Measurements from ENCODE around the gene RAB11FIP3. TPM values are rescaled to one million over a fixed set of nuclear protein-coding genes. Genes with fewer than 3 reads are reported as not detected.

Gene RAB11FIP3
- total and polyA plus RNA-seq, 2 of the 13 experiments (the other 11 are each of a cell fraction or from before 2014, with no cell fraction given): 34.3 to 57.6 TPM

DNA sequence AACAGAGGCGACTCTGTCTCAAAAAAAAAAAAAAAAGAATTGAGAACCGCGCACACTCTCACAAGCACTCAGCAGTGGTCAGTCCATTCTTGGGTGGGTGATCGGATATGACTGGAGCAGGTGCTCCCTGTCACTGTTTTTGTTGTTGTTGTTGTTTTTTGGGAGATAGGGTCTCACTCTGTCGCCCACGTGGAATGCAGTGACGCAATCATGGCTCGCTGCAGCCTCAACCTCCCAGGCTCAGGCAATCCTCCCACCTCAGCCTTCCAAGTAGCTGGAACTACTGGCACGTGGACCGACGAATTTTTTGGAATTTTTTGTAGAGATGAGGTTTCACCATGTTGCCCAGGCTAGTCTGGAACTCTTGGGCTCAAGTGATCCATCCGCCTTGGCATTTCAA, 30.0 kb downstream of the RAB11FIP3 start:
- no peak overlapping the region for H3K4me2 ChIP-seq (ENCODE audit: low read depth, low read length)
- no TSS peak for BruUV-seq (replicated peaks)
- peaks cover 37% of the 10 kb centered on the region for H3K4me1 ChIP-seq (ENCODE audit: insufficient read depth, low read length)
- peaks cover 24% of the 10 kb centered on the region for H3K79me2 ChIP-seq (ENCODE audit: insufficient read depth, low read length)
- ATAC-seq (no peak), DNase-seq (ENCODE audit: low spot score) (no peak), FAIRE-seq (no peak)
- ChIA-PET CTCF (ENCODE audit: low intra/inter-chr PET ratio, low total read pairs) (no interaction called here), POLR2A (no interaction called here)
- H2AFZ ChIP-seq (ENCODE audit: low read length): no peak overlapping the region
- H3K9me3 ChIP-seq (ENCODE audit: low read length): no peaks in the 10 kb centered on the region
- no peaks in the 10 kb centered on the region for H4K20me1 ChIP-seq (ENCODE audit: insufficient read depth, low read length)
- no peak overlapping the region for H3K4me3 ChIP-seq (replicated peaks in 1 of 3; ENCODE audit: insufficient read depth in 1 of 3, low read depth in 2 of 3, low read length in 3 of 3)
- no peaks in the 10 kb centered on the region for H3K27me3 ChIP-seq (ENCODE audit: control insufficient read depth in 1 of 2, insufficient read depth in 2 of 2, low read length in 2 of 2)
- H3K36me3 ChIP-seq (replicated peaks in 1 of 2; ENCODE audit: control insufficient read depth in 1 of 2, insufficient read depth in 2 of 2, low read length in 2 of 2): no peaks in the 10 kb centered on the region
- no peak overlapping the region for H3K27ac ChIP-seq (ENCODE audit: extremely low read length, insufficient read depth, low read length)
- intact Hi-C loops (cut with micrococcal nuclease; ENCODE audit: unreplicated experiment) (no loop called here), in situ Hi-C loops (cut with HindIII; ENCODE audit: extremely low pct_ligation_motif_present, low pct_unique_long_range_greater_than_20kb) (no loop called here)
- WGBS (ENCODE audit: low lambda C conversion rate): 96% methylated on average over 12 of the region's 12 CpGs
- no peak overlapping the region for H3K9ac ChIP-seq (ENCODE audit: insufficient read depth, low read depth, low read length)
- TF ChIP-seq IKZF4 (CRISPR knock-in tag; IDR thresholded peaks at IDR 0.05; ENCODE audit: borderline replicate concordance, low read depth, not compliant biosample characterization) (no peak), SMYD3 (CRISPR knock-in tag; IDR thresholded peaks at IDR 0.05) (no peak), ZNF660 (CRISPR knock-in tag; IDR thresholded peaks at IDR 0.05; ENCODE audit: borderline replicate concordance, low read depth) (no peak), CEBPB (IDR thresholded peaks at IDR 0.05; ENCODE audit: borderline replicate concordance, low read depth, low read length) (peak; percentile 41; the same call in 1 of the 2 replicates)

DNA sequence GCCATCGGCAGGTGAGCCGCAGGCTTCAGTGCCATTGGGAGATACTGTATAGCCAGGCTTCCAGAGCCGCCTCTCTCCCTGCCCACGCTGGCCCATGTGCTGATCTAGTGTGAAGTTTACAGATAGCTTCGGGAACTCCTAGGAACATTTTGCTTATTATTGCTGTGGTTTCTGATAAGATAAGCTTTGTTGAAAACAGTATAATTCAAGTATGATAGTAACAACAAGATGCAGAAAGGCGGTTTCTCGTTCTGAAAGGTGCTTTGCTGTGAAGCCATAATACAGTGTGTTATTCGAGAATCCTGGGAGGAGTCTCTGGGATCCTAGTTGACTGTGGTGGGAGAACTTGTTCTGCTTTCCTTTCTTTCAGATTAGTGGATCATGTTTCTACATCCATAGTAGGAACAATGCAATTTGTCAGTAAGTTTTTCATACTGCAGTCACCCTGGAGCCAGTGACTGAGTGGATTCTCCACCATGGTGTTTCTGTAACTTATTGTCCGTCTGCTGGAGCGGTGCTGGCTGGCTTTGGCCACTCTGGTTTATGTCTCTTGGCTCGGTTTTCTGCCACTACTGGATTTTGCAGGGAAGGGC, 31.5 kb downstream of the RAB11FIP3 start:
- ChIA-PET POLR2A (interaction anchor here (1.0 kb wide), 1 partner anchor 18 kb away, joined by 4 read pairs; no protein-coding TSS in a partner anchor), CTCF (ENCODE audit: low intra/inter-chr PET ratio, low total read pairs) (no interaction called here)
- H2AFZ ChIP-seq (ENCODE audit: low read length): no peak overlapping the region
- BruUV-seq (replicated peaks): no TSS peak
- H3K4me2 ChIP-seq (ENCODE audit: low read depth, low read length): no peak overlapping the region
- intact Hi-C loops (cut with micrococcal nuclease; ENCODE audit: unreplicated experiment) (no loop called here), in situ Hi-C loops (cut with HindIII; ENCODE audit: extremely low pct_ligation_motif_present, low pct_unique_long_range_greater_than_20kb) (no loop called here)
- H3K27me3 ChIP-seq (ENCODE audit: control insufficient read depth in 1 of 2, insufficient read depth in 2 of 2, low read length in 2 of 2): no peaks in the 10 kb centered on the region
- FAIRE-seq (no peak), ATAC-seq (peak; percentile 46; the same call in 1 of the 3 replicates), DNase-seq (ENCODE audit: low spot score) (no peak)
- H3K79me2 ChIP-seq (ENCODE audit: insufficient read depth, low read length): peaks cover 22% of the 10 kb centered on the region
- H3K27ac ChIP-seq (ENCODE audit: extremely low read length, insufficient read depth, low read length): peak overlapping the region; percentile 38
- TF ChIP-seq SIN3B (IDR thresholded peaks at IDR 0.05; ENCODE audit: low read length) (no peak), ZNF546 (CRISPR knock-in tag; conservative IDR thresholded peaks at IDR 0.05) (no peak)
- no peaks in the 10 kb centered on the region for H3K9me3 ChIP-seq (ENCODE audit: low read length)
- H3K36me3 ChIP-seq (replicated peaks in 1 of 2; ENCODE audit: control insufficient read depth in 1 of 2, insufficient read depth in 2 of 2, low read length in 2 of 2): peaks cover 6 to 11% of the 10 kb centered on the region in 2 experiments; a peak in 4 of 5 replicates
- peaks cover 22% of the 10 kb centered on the region for H3K4me1 ChIP-seq (ENCODE audit: insufficient read depth, low read length)
- no peak overlapping the region for H3K9ac ChIP-seq (ENCODE audit: insufficient read depth, low read depth, low read length)
- H3K4me3 ChIP-seq (replicated peaks in 1 of 3; ENCODE audit: insufficient read depth in 1 of 3, low read depth in 2 of 3, low read length in 3 of 3): no peak overlapping the region
- 84% methylated on average over 11 of the region's 11 CpGs for WGBS (ENCODE audit: low lambda C conversion rate)
- H4K20me1 ChIP-seq (ENCODE audit: insufficient read depth, low read length): no peaks in the 10 kb centered on the region
